GDM1 (cell line): ENCODE results near the gene TMEM101.
"Not testable (repeated sequence)": the region's sequence is repeated elsewhere in the genome, so short reads cannot be mapped to it uniquely, and the experiment has no call there.

Experiments used
- DNase-seq: peaks from one replicate; lab custom pipeline; 2025; lab: John Stamatoyannopoulos, UW

TMEM101 gene

DNA sequence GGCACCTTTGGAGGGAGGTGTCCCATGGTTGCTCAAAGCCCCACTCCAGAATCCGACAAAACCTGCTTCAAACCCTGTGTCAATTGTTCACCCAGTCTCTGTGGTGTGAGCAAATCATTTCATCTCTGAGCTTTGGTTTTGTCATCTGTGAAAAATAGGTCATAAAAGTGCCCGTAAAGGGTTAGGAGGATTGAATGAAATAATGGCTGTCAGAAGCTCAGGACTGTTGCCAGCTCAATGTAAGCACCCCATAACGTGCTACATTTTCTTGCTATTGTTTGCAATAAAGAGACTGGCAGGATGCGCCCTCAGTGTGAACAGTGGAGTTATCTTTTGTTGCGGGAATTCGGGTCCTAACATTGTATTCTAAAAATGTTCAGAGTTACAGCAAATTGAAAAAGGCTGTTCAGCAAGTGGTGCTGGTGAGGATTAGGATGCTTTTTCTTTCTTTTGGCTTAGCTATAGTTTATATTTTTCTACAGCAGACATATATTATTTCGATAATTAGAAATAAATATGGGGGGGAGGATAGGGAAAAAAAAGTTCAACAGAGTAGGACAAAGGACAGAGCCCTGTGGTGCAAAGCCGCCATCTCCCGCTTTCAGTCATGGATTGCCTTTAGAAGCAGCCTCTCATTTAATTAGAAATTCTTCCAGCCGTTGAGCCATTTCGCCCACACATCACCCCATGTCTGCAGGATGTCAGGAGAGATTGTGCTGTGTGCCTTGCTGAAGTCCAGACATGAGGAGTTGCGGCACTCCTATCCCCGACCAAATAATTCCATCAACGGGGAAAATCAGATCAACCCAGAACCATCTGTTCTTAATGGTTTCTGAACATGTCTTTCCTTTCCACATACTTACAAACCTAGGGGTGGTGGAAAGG, 40.1 kb downstream of the TMEM101 start:
- no peak for DNase-seq

DNA sequence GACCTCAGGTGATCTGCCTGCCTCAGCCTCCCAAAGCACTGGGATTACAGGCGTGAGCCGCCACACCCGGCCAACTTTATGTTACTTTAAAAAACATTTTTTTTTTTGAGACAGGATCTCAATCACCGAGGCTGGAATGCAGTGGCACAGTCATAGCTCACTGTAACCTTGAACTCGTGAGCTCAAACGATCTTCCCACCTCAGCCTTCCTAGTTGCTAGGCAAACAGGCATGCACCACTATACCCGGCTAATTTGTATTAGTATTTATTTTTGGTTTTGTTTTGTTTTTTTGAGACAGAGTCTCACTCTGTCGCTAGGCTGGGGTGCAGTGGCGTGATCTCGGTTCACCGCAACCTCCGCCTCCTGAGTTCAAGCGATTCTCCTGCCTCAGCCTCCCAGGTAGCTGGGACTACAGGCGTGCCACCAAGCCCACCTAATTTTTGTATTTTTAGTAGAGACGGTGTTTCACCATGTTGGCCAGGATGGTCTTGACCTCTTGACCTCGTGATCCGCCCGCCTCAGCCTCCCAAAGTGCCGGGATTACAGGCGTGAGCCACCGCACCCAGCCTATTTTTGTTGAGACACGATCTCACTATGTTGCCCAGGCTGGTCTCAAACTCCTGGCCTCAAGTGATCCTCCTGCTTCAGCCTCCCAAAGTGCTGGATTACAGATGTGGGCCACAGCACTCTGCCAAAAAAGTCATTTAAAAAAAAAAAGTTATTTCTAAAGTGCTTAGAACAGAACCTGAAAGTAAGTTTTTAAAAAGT, 42.1 kb downstream of the TMEM101 start:
- not testable (repeated sequence) for DNase-seq

DNA sequence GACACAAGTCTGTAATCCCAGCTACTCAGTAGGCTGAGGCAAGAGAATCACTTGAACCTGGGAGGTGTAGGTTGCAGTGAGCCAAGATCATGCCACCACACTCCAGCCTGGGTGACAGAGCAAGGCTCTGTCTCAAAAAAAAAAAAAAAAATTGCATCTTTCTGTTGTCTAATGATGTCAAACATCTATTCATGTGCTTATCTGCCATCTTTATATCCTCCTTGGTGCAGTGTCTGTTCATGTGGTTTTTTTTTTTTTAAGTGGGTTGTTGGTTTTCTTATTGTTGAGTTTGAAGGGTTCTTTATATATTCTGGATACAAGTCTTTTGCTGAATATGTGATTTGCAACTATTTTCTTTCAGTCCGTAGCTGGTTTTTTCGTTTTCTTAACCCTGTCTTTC, 43.3 kb downstream of the TMEM101 start:
- not testable (repeated sequence) for DNase-seq

- DNase-seq: no peak
Observed at GRCh38 chr17:43970366-43970765, 44.4 kb downstream of the TMEM101 start.

DNA sequence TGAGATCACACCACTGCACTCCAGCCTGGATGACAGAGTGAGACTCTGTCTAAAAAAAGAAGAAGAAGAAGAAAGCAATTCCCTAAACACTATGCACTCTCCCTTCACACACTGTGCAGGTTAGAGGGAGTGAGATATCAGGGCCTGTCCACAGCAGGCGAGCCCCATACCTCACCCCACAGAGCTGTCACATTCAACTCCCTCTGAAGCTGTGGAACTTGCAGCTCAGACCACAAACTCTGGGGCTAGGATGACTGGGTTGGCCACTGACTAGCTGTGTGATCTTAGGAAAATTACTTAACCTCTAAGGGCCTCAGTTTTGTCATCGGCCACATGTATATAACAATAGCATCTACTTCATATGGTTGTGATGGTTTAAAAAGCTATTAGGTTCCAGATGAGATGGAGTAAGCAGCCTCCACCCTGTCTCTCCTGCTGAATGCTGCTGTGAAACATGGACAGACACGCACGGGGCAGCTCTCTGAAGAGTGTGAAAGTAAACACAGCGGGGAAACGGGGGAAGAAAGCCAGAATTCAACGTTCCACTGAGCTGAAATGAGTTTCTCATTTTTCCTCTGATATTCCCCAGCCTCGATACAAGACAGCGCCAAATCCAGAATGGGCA, 47.4 kb downstream of the TMEM101 start:
- DNase-seq: no peak

- no peak for DNase-seq
Observed at GRCh38 chr17:43966276-43966675, 48.5 kb downstream of the TMEM101 start.

DNA sequence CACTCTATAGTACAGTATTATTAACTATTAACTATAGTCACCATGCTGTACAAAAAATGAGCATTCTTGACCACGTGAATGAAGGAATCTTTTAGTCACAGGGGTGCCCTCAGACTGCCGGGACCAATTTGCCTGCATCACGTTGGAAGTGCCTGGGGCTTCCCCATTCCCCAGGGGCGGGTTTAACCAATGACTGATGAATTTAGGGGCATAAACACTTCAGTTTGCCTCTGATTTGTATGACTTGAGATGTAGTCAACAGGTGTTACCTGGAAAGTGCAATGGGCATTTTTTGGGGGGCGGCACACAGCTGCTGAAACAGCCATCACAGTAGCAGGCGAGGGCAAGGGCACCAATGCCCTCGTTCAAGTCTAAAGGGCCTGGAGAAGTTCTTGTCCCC, 52.3 kb downstream of the TMEM101 start:
- no peak for DNase-seq

GRCh38 chr17:43961954-43962353, 52.8 kb downstream of the TMEM101 start:
- DNase-seq: no peak

GRCh38 chr17:43961292-43961691, 53.5 kb downstream of the TMEM101 start:
- not testable (repeated sequence) for DNase-seq
